Osteoblast (primary cell): ENCODE measurements around the gene BDH1. TPM values are rescaled to one million over a fixed set of nuclear protein-coding genes. Genes with fewer than 3 reads are reported as not detected.
A peak's percentile ranks its signal among the peaks of the same experiment; 100 is the strongest.

Source experiments
- DNase-seq: peaks from one replicate; pipeline ENCODE4 v3.0.0; 2011; ENCODE audit warnings: low spot score, mixed read lengths; ENCODE audit not compliant: insufficient read length; ENCODE audit errors: missing footprints
- H2AFZ ChIP-seq: 2 replicates; pipeline ENCODE4 v1.6.0; 2011; ENCODE audit warnings: mild to moderate bottlenecking, low read length
- H3K27ac ChIP-seq: 2 replicates; pipeline ENCODE4 v1.5.1; 2011; ENCODE audit warnings: mild to moderate bottlenecking, low read depth, low read length, moderate library complexity
- H3K27me3 ChIP-seq: 2 replicates; pipeline ENCODE4 v1.6.0; 2012; ENCODE audit warnings: mild to moderate bottlenecking, control low read depth, inconsistent platforms, low read length, moderate library complexity; ENCODE audit not compliant: insufficient read depth
- H3K36me3 ChIP-seq: 2 replicates; pipeline ENCODE4 v1.5.1; 2011; ENCODE audit warnings: mild to moderate bottlenecking, low read length, control low read depth, moderate library complexity; ENCODE audit not compliant: insufficient read depth
- H3K4me1 ChIP-seq: 2 replicates; pipeline ENCODE4 v1.5.1; 2011; ENCODE audit warnings: mild to moderate bottlenecking, low read length, control low read depth, moderate library complexity; ENCODE audit not compliant: insufficient read depth
- H3K4me2 ChIP-seq: 2 replicates; pipeline ENCODE4 v1.6.0; 2011; ENCODE audit warnings: mild to moderate bottlenecking, low read length; ENCODE audit not compliant: insufficient read depth
- H3K4me3 ChIP-seq: fragments of 200-600 bp; sonication (generic); 3 replicates; pipeline ENCODE4 v1.5.1; 2012; ENCODE audit warnings: mild to moderate bottlenecking, low read length, inconsistent platforms; ENCODE audit not compliant: insufficient read depth
- H3K79me2 ChIP-seq: 2 replicates; pipeline ENCODE4 v1.6.0; 2012; ENCODE audit warnings: mild to moderate bottlenecking, low read length, control low read depth, inconsistent platforms; ENCODE audit not compliant: insufficient read depth
- H3K9me3 ChIP-seq: 2 replicates; pipeline ENCODE4 v1.5.1; 2011; ENCODE audit warnings: low read depth, low read length, control low read depth
- H4K20me1 ChIP-seq: 2 replicates; pipeline ENCODE4 v1.6.0; 2012; ENCODE audit warnings: mild to moderate bottlenecking, low read length, control low read depth; ENCODE audit not compliant: insufficient read depth
- CTCF ChIP-seq: IDR thresholded peaks from 2 replicates; pipeline ENCODE4 v1.5.1; 2011; ENCODE audit warnings: mild to moderate bottlenecking, low read depth, low read length, moderate library complexity; ENCODE audit errors: extremely low read depth
- total RNA-seq: library from RNA; depleted of rRNA; stranded (reverse); fragments of >200 nt; gene quantifications from 2 replicates; pipeline ENCODE4 v1.2.3, GENCODE V29; 2012

Gene BDH1
- total RNA-seq, 1 donor = 5.8 TPM

GRCh38 chr3:197528190-197528589 lies 27.6 kb downstream of the BDH1 start:
- Histone ChIP-seq H3K36me3 (no peaks in the 10 kb centered on the region), H3K9me3 (no peaks in the 10 kb centered on the region), H2AFZ (no peak overlapping the region), H3K27me3 (no peaks in the 10 kb centered on the region), H3K4me2 (no peak overlapping the region), H3K79me2 (no peaks in the 10 kb centered on the region), H3K27ac (no peak overlapping the region), H4K20me1 (no peaks in the 10 kb centered on the region), H3K4me3 (no peak overlapping the region), H3K4me1 (no peaks in the 10 kb centered on the region)
- no peak for TF ChIP-seq CTCF
- DNase-seq = peak; percentile 23

- Histone ChIP-seq H3K9me3 (no peaks in the 10 kb centered on the region), H3K27ac (no peak overlapping the region), H3K4me1 (no peaks in the 10 kb centered on the region), H2AFZ (no peak overlapping the region), H3K27me3 (no peaks in the 10 kb centered on the region), H3K4me3 (no peak overlapping the region), H3K36me3 (no peaks in the 10 kb centered on the region), H3K79me2 (no peaks in the 10 kb centered on the region), H3K4me2 (no peak overlapping the region), H4K20me1 (no peaks in the 10 kb centered on the region)
- TF ChIP-seq CTCF = no peak
- peak; percentile 53 for DNase-seq
Observed at GRCh38 chr3:197527569-197527968, 28.2 kb downstream of the BDH1 start.

- Histone ChIP-seq H3K4me2 (no peak overlapping the region), H3K27ac (no peak overlapping the region), H3K79me2 (no peaks in the 10 kb centered on the region), H4K20me1 (no peaks in the 10 kb centered on the region), H3K27me3 (no peaks in the 10 kb centered on the region), H3K4me3 (no peak overlapping the region), H3K4me1 (no peaks in the 10 kb centered on the region), H3K36me3 (no peaks in the 10 kb centered on the region), H3K9me3 (no peaks in the 10 kb centered on the region), H2AFZ (no peak overlapping the region)
- TF ChIP-seq CTCF = peak; percentile 36
- peak; percentile 58 for DNase-seq
Observed at GRCh38 chr3:197525706-197526105, 30.1 kb downstream of the BDH1 start.

- Histone ChIP-seq H3K4me3 (no peak overlapping the region), H3K79me2 (no peaks in the 10 kb centered on the region), H3K4me2 (no peak overlapping the region), H2AFZ (no peak overlapping the region), H4K20me1 (no peaks in the 10 kb centered on the region), H3K27me3 (no peaks in the 10 kb centered on the region), H3K4me1 (no peaks in the 10 kb centered on the region), H3K27ac (no peak overlapping the region), H3K36me3 (no peaks in the 10 kb centered on the region), H3K9me3 (no peaks in the 10 kb centered on the region)
- no peak for TF ChIP-seq CTCF
- DNase-seq = peak; percentile 52
Observed at GRCh38 chr3:197524128-197524527, 31.6 kb downstream of the BDH1 start.
